Esophagus muscularis mucosa (tissue), 4 donors: ENCODE results near the gene RPL13A. TPM values are rescaled to one million over a fixed set of nuclear protein-coding genes. Genes with fewer than 3 reads are reported as not detected.

Experiments used
- DNase-seq: peaks from one replicate; pipeline ENCODE4 v3.0.0-alpha.2; 2017; ENCODE audit errors: extremely low spot score
- H3K27ac ChIP-seq, 4 donors: fragments of 200-600 bp; sonication (generic); replicated peaks in 1 of 4; 1 replicate in 3 of 4; 2 replicates in 1 of 4; pipeline ENCODE4 v1.5.1; 2016 to 2019; ENCODE audit warnings: mild to moderate bottlenecking in 1 of 4
- H3K27me3 ChIP-seq, 4 donors: fragments of 200-600 bp; sonication (generic); one replicate each; pipeline versions ENCODE4 v1.5.1 to v1.6.0; 2016 to 2019
- H3K36me3 ChIP-seq, 4 donors: fragments of 200-600 bp; sonication (generic); one replicate each; pipeline ENCODE4 v1.5.1; 2016 to 2019
- H3K4me1 ChIP-seq, 4 donors: fragments of 200-600 bp; sonication (generic); one replicate each; pipeline ENCODE4 v1.5.1; 2016 to 2019
- H3K4me3 ChIP-seq, 4 donors: fragments of 200-600 bp; sonication (generic); 1 replicate in 2 of 4; 2 replicates in 2 of 4; pipeline ENCODE4 v1.5.1; 2016 to 2019; ENCODE audit warnings: mild to moderate bottlenecking in 4 of 4, moderate library complexity in 1 of 4
- H3K9me3 ChIP-seq, 4 donors: fragments of 200-600 bp; sonication (generic); 1 replicate in 3 of 4; 2 replicates in 1 of 4; pipeline ENCODE4 v1.5.1; 2016 to 2019
- EP300 ChIP-seq: sonication (generic); formaldehyde crosslinking; IDR thresholded peaks from one replicate; pipeline ENCODE4 v1.6.1; 2017; ENCODE audit warnings: antibody characterized with exemption
- POLR2A ChIP-seq: fragments of 450-650 bp; IDR thresholded peaks from one replicate; pipeline ENCODE4 v1.6.1; 2017; ENCODE audit warnings: antibody characterized with exemption, moderate library complexity, mild to moderate bottlenecking, low read depth
- POLR2AphosphoS5 ChIP-seq, 2 donors: sonication (generic); formaldehyde crosslinking; IDR thresholded peaks; one replicate each; pipeline ENCODE4 v1.6.1; 2017; ENCODE audit warnings: antibody characterized with exemption in 2 of 2
- WGBS: methylation state at CpG from one replicate; pipeline ENCODE4 v1.1.5; 2018; 5-methylcytosine and 5-hydroxymethylcytosine counted together
- intact Hi-C: fragments of 100-400 bp; cut with DNase I; formaldehyde crosslinking; loops from one replicate; pipeline ENCODE4 v1.15.1; 2023
- total RNA-seq, 4 donors: library from RNA; depleted of rRNA; stranded (reverse); fragments of >200 nt; gene quantifications; one replicate each; pipeline versions ENCODE4 v1.1.0 to v1.2.1, GENCODE V29; 2016
- TF ChIP-seq, protein P1 (sequence below), 3 experiments: fragments of 200-600 bp in 2 of 3; fragments of 450-650 bp in 1 of 3; sonication (generic) in 2 of 3; IDR thresholded peaks; one replicate each; pipeline ENCODE4 v1.5.1; 2017 to 2019; ENCODE audit warnings: antibody characterized with exemption in 3 of 3, mild to moderate bottlenecking in 2 of 3, moderate library complexity in 1 of 3

Gene RPL13A
- total RNA-seq, 4 donors from 2014 or later: 1,843 to 3,096 (median 2,688) TPM

DNA sequence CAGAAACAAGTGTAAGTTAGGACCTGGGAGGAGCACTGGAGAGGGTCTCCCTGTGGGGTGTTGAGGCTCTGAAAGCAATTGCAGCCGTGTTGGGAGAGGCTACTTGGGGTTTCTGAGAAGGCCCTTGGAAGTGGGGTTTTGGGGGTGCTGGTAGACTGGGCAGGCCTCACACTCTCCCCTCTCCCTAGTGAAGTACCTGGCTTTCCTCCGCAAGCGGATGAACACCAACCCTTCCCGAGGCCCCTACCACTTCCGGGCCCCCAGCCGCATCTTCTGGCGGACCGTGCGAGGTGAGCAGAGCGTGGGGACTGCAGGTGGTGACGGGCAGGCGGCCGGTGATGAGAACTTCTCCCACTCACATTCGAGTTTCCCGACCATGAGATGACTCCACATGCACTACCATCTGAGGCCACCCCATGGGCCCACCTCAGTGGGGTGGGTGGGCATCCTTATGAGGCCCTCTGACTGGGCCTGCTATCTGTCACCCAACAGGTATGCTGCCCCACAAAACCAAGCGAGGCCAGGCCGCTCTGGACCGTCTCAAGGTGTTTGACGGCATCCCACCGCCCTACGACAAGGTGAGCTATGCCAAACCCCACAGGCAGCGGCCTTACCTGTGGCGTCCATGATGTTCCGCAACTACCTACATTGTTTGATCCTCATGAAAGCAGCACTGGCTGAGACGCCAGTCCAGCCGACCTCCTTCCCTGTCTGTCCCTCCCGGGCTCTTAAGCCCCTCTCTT lies 3.0 kb downstream of the RPL13A start:
- Histone ChIP-seq H3K27me3 (no peaks in the 10 kb centered on the region), H3K36me3 (peaks cover 36 to 53% (median 42%) of the 10 kb centered on the region in 4 donors), H3K9me3 (no peaks in the 10 kb centered on the region), H3K4me3 (peak overlapping the region in 1 of 4 donors; percentile 100), H3K4me1 (peaks cover 20 to 55% (median 38%) of the 10 kb centered on the region in 4 donors), H3K27ac (peak overlapping the region in 3 of 4 donors; percentile 1 to 91 (median 84))
- intact Hi-C loops: no loop called here
- DNase-seq: no peak
- WGBS: 87% methylated on average over 15 of the region's 27 CpGs
- TF ChIP-seq EP300: no peak
- no peak for TF ChIP-seq POLR2A
- TF ChIP-seq, protein P1, sequence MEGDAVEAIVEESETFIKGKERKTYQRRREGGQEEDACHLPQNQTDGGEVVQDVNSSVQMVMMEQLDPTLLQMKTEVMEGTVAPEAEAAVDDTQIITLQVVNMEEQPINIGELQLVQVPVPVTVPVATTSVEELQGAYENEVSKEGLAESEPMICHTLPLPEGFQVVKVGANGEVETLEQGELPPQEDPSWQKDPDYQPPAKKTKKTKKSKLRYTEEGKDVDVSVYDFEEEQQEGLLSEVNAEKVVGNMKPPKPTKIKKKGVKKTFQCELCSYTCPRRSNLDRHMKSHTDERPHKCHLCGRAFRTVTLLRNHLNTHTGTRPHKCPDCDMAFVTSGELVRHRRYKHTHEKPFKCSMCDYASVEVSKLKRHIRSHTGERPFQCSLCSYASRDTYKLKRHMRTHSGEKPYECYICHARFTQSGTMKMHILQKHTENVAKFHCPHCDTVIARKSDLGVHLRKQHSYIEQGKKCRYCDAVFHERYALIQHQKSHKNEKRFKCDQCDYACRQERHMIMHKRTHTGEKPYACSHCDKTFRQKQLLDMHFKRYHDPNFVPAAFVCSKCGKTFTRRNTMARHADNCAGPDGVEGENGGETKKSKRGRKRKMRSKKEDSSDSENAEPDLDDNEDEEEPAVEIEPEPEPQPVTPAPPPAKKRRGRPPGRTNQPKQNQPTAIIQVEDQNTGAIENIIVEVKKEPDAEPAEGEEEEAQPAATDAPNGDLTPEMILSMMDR (IDR thresholded peaks at IDR 0.05): no peak
- no peak for TF ChIP-seq POLR2AphosphoS5 (IDR thresholded peaks at IDR 0.05)

DNA sequence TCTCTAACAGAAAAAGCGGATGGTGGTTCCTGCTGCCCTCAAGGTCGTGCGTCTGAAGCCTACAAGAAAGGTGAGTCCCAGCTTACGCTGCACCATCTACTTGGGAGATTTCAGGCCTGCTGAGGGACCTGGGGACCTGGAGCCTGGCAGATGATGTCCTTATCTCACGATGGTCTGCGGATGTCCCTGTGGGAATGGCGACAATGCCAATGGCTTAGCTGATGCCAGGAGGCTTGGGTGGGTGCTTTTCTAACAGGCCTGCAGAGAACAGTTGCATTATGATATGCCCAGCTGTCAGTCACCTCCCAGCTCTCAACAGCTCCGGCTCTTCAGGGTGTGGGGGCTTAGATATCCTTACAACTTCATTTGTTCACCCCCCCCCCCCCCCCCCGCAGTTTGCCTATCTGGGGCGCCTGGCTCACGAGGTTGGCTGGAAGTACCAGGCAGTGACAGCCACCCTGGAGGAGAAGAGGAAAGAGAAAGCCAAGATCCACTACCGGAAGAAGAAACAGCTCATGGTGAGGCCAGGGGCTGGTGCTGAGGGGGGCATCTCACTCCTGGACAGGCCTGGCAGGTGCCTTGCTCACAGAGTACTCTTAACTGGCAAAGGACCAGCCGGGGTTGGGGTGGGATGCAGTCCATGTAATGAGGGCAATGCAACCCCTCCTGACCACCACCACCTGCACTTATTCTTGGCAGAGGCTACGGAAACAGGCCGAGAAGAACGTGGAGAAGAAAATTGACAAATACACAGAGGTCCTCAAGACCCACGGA lies 3.8 kb downstream of the RPL13A start:
- Histone ChIP-seq H3K36me3 (peaks cover 36 to 53% (median 42%) of the 10 kb centered on the region in 4 donors), H3K27me3 (no peaks in the 10 kb centered on the region), H3K9me3 (no peaks in the 10 kb centered on the region), H3K4me1 (peaks cover 22 to 57% (median 41%) of the 10 kb centered on the region in 4 donors), H3K4me3 (no peak overlapping the region), H3K27ac (peak overlapping the region in 2 of 4 donors; percentile 1 to 84)
- TF ChIP-seq EP300 (no peak), POLR2A (no peak), POLR2AphosphoS5 (IDR thresholded peaks at IDR 0.05) (no peak)
- TF ChIP-seq, protein P1 (IDR thresholded peaks at IDR 0.05): no peak
- 80% methylated on average over 14 of the region's 17 CpGs for WGBS
- no peak for DNase-seq
- intact Hi-C loops: no loop called here

DNA sequence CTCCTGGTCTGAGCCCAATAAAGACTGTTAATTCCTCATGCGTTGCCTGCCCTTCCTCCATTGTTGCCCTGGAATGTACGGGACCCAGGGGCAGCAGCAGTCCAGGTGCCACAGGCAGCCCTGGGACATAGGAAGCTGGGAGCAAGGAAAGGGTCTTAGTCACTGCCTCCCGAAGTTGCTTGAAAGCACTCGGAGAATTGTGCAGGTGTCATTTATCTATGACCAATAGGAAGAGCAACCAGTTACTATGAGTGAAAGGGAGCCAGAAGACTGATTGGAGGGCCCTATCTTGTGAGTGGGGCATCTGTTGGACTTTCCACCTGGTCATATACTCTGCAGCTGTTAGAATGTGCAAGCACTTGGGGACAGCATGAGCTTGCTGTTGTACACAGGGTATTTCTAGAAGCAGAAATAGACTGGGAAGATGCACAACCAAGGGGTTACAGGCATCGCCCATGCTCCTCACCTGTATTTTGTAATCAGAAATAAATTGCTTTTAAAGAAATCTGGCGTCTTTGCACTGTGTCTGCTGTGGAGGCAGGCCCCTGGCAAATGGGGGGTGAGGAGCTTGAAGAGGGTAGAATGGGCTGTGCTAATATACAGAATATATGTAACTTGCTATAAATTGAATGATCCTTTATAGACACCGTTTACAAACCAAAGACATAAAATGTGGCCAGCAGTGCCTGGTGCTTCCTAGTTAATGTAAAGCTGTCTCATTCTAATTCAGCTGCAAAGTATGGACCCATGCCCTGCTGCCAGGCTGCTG lies 4.6 kb downstream of the RPL13A start:
- Histone ChIP-seq H3K4me1 (peaks cover 24 to 53% (median 42%) of the 10 kb centered on the region in 4 donors), H3K36me3 (peaks cover 36 to 56% (median 42%) of the 10 kb centered on the region in 4 donors), H3K27ac (no peak overlapping the region), H3K27me3 (no peaks in the 10 kb centered on the region), H3K9me3 (no peaks in the 10 kb centered on the region), H3K4me3 (no peak overlapping the region)
- no peak for DNase-seq
- 53% methylated on average over 7 of the region's 7 CpGs for WGBS
- intact Hi-C loops: no loop called here
- TF ChIP-seq POLR2AphosphoS5 (IDR thresholded peaks at IDR 0.05) (no peak), EP300 (no peak), POLR2A (no peak)
- TF ChIP-seq, protein P1 (IDR thresholded peaks at IDR 0.05): no peak

DNA sequence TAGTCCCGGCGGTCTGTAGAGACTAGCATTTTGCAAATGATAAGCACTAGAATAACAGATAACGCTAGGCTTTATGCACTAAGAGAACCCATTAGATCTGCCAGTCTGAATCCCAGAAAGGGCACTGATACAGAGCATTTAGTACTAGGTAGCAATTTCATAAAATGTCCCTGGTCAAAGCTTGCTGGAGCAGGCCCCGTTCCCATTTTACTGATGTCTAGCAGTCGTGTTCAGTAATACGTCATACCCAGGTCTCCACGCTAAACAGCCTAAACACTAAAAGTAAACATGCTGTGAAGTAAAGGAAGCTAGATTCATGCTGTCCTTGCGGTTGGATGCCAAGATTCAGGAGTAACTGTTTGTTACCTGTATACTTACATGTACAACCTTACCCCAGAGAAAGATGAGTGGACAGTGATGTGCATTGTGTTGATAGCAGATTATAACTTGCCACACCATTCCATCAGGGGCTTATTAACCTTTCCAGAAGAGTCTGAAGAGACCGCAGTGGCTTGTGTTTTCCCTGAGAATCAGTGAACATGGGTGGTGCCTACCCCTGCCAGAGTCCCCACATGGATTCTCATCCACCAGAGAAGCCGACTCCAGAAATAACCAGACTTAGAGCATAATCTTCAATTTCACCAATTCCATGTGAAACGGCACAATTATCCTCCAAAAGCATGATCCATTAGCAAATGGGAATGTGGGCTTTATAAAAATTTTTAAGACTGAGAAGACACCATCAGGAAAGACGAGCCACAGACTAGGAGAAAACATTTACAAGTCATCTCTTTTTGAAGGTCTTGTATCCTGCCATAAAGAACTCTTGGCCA lies 5.4 kb downstream of the RPL13A start:
- intact Hi-C loops: no loop called here
- H3K27me3 ChIP-seq: no peaks in the 10 kb centered on the region
- no peaks in the 10 kb centered on the region for H3K9me3 ChIP-seq
- DNase-seq: no peak
- H3K4me1 ChIP-seq: peaks cover 32 to 60% (median 49%) of the 10 kb centered on the region in 4 donors
- peak overlapping the region in 1 of 4 donors; percentile 44 for H3K27ac ChIP-seq
- H3K36me3 ChIP-seq: peaks cover 41 to 64% (median 49%) of the 10 kb centered on the region in 4 donors
- TF ChIP-seq POLR2AphosphoS5 (IDR thresholded peaks at IDR 0.05): peak in 1 of 2 donors; percentile 20
- TF ChIP-seq, protein P1 (IDR thresholded peaks at IDR 0.05): no peak
- no peak overlapping the region for H3K4me3 ChIP-seq
- WGBS: 71% methylated on average over 12 of the region's 12 CpGs
